HUES64 (cell line): ENCODE data around the gene MAP1S.

Source experiments
- H3K27ac ChIP-seq: 2 replicates; pipeline ENCODE4 v1.7.0; 2013; ENCODE audit warnings: low read depth, low read length, inconsistent platforms
- H3K27me3 ChIP-seq: 2 replicates; pipeline ENCODE4 v1.6.1; 2013; ENCODE audit warnings: mild to moderate bottlenecking, low read length; ENCODE audit not compliant: insufficient read depth
- H3K36me3 ChIP-seq: 2 replicates; pipeline ENCODE4 v1.6.1; 2013; ENCODE audit warnings: mild to moderate bottlenecking, low read length; ENCODE audit not compliant: insufficient read depth
- H3K4me1 ChIP-seq: 2 replicates; pipeline ENCODE4 v1.6.1; 2013; ENCODE audit warnings: mild to moderate bottlenecking, low read length, moderate library complexity; ENCODE audit not compliant: insufficient read depth
- H3K4me3 ChIP-seq: 2 replicates; pipeline ENCODE4 v1.5.1; 2013; ENCODE audit warnings: mild to moderate bottlenecking, low read length, moderate library complexity
- H3K9ac ChIP-seq: 2 replicates; pipeline ENCODE4 v1.6.1; 2013; ENCODE audit warnings: mild to moderate bottlenecking, low read depth, low read length
- H3K9me3 ChIP-seq: 2 replicates; pipeline ENCODE4 v1.6.1; 2013; ENCODE audit warnings: low read depth, low read length; ENCODE audit not compliant: insufficient read depth
- WGBS: fragments of 150-250, 120-280 bp; methylation state at CpG from one replicate; pipeline ENCODE4 v1.1.7; 2013; ENCODE audit warnings: missing lambda C conversion rate; 5-methylcytosine and 5-hydroxymethylcytosine counted together

Gene MAP1S

DNA sequence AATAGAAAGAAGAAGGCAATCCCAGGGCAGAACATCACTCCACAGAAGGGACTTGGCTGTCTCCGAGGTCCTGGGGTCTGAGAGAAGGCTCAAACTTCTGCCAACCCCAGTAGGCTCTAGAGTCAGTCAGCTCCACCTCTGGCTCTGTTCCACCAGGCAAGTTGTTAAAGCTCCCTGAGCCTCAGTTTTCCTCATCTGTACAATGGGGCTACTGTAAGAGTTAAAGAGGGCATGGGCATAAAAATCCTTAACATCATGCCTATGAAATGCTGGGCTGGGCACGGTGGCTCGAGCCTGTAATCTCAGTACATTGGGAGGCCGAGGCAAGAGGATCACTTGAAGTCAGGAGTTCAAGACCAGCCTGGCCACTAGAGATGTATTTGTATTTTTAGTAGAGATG, 36.2 kb upstream of the MAP1S start:
- H3K4me1 ChIP-seq: peaks cover 7% of the 10 kb centered on the region; the same call in 1 of the 2 replicates
- no peaks in the 10 kb centered on the region for H3K9me3 ChIP-seq
- WGBS: 93% methylated on average over 4 of the region's 4 CpGs
- no peak overlapping the region for H3K9ac ChIP-seq
- H3K36me3 ChIP-seq: no peaks in the 10 kb centered on the region
- H3K27me3 ChIP-seq: no peaks in the 10 kb centered on the region
- no peak overlapping the region for H3K4me3 ChIP-seq
- no peak overlapping the region for H3K27ac ChIP-seq

DNA sequence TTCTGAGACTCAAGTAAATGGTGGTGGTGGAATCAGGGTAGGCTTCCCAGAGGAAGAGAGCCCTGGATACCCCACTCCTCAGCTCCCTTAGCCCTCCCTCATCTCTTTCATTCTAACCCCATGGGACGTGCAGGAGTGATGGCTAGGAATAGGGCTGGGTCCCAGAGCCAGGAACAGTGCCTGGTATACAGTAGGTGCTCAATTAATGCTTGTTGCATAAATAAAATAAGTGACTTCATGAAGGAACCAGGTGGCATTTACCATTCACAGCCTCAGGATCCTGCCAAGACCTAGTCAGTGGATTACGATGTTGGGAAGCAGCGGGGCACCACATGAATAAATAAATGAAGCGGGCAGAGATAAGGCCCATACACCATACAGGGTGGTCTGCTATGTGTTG, 35.0 kb upstream of the MAP1S start:
- no peak overlapping the region for H3K9ac ChIP-seq
- no peaks in the 10 kb centered on the region for H3K9me3 ChIP-seq
- 93% methylated on average over 4 of the region's 4 CpGs for WGBS
- no peak overlapping the region for H3K4me3 ChIP-seq
- no peaks in the 10 kb centered on the region for H3K27me3 ChIP-seq
- no peak overlapping the region for H3K27ac ChIP-seq
- H3K4me1 ChIP-seq: peaks cover 12% of the 10 kb centered on the region
- H3K36me3 ChIP-seq: no peaks in the 10 kb centered on the region

DNA sequence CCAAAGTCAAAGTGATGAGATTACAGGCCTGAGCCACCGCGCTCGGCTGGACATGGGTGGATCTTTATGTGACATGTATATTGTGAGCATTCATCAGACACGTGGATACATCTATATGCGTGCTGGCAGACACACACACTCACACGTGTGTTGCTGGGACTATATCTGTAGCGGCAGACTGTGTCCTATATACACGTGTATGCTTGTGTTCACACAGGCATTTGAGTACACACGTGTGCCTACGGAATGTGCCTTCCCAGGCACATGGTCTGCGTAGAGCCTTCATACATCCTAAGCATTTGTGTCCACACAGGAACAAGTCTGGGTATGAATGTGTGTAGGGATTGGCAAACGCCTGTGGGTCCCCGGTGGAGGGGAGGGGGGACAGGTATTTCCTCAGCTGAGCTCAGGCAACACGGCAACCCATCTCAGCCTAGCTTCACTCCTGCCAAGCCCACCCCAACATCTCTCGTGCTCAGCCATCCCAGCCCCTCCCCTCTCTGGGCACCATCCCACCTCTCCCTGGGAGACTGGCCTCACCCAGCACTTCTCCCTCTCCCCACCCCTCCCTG, 33.7 kb upstream of the MAP1S start:
- no peaks in the 10 kb centered on the region for H3K27me3 ChIP-seq
- H3K4me3 ChIP-seq: peak overlapping the region; percentile 81
- no peaks in the 10 kb centered on the region for H3K9me3 ChIP-seq
- H3K36me3 ChIP-seq: no peaks in the 10 kb centered on the region
- 61% methylated on average over 15 of the region's 15 CpGs for WGBS
- H3K9ac ChIP-seq: no peak overlapping the region
- no peak overlapping the region for H3K27ac ChIP-seq
- H3K4me1 ChIP-seq: peaks cover 8% of the 10 kb centered on the region; the same call in 1 of the 2 replicates

DNA sequence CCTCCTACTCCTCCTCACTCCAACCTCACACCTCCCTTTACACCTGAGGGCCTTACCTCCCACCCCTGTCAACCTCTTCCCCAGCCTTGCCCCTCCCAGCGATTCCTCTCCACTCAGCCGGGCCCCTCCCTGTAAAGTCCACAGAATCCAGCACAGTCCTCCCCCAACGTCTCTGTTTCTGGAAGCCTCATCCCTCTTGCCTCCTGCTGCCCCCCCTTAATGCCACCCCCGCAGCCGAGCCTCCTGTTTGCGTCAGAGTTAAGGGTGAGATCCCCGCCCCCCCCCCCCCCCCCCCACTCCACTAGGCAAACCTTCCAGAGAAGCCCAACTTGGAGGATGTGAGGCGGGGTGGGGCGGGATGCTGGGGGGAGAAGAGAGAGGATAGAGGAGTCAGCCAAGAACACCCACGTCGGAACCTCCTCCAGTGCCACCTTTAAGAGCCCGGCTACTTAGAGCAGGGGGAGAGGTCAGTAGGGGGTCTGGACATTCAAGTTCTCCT, 33.2 kb upstream of the MAP1S start:
- peak overlapping the region; percentile 84 for H3K27ac ChIP-seq
- H3K27me3 ChIP-seq: no peaks in the 10 kb centered on the region
- H3K4me1 ChIP-seq: peaks cover 8% of the 10 kb centered on the region; the same call in 1 of the 2 replicates
- under 1% methylated on average over 7 of the region's 12 CpGs for WGBS
- H3K9ac ChIP-seq: peak overlapping the region; percentile 51; the same call in 1 of the 2 replicates
- no peaks in the 10 kb centered on the region for H3K36me3 ChIP-seq
- H3K9me3 ChIP-seq: no peaks in the 10 kb centered on the region
- H3K4me3 ChIP-seq: peak overlapping the region; percentile 81

DNA sequence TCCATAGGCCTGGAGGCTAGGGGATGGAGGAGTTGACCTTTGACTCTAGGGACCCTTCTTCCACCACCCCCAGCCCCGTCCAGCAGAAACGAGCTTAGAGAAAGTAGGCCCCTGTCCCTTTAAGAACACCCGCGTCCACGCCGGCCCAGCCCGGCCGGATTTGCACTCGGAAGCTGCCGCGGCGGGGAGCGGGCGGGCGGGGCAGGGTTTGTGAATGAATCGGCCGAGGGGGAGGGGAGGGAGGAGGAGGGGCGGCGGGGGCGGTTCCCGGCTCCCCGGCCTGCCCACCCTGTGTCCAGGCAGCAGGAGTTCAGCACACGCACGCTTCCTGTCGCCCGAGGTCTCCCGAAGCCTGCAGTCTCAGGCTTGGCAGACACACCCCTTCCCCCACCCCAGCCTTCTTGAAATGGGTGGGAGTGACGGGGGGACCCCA, 32.7 kb upstream of the MAP1S start:
- H3K9me3 ChIP-seq: no peaks in the 10 kb centered on the region
- no peaks in the 10 kb centered on the region for H3K27me3 ChIP-seq
- peak overlapping the region; percentile 81 for H3K4me3 ChIP-seq
- H3K4me1 ChIP-seq: peaks cover 8% of the 10 kb centered on the region; the same call in 1 of the 2 replicates
- peak overlapping the region; percentile 64; the same call in 1 of the 2 replicates for H3K9ac ChIP-seq
- H3K36me3 ChIP-seq: no peaks in the 10 kb centered on the region
- WGBS: under 1% methylated on average over 28 of the region's 28 CpGs
- H3K27ac ChIP-seq: peak overlapping the region; percentile 91

DNA sequence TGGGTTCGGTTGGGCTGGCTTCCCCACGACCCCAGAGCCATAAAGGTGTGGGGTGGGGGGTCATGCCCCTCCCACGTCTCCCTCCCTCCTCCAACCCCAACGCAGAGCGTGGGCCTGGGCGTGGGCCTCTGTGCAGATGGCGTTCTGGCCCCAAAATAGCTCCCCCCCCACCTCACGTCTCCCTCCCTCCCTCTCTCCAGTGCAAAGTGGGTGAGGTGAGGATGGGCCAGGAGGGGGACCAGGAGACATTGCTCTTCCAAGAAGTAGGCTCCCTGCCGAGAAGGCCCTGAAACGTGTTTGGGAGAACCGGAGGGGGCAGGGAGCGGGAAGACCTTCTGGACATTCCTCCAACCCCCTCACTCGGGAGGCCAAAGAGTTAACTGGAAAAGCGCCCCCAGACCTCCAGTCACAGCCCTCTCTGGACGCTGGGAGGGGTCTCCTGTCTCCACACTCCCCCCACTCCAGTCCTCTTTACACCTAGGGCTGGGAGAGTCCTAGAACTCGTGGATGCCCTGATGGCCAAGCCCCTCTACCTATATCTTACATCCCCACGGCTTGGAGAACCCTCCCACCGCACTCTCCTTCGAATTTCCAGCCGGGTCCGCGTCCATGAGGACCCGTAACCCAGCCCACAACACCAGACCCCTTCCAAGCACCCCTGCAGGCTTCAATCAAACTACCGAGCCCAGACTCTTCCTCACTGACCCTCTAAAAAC, 32.0 kb upstream of the MAP1S start:
- no peaks in the 10 kb centered on the region for H3K36me3 ChIP-seq
- peak overlapping the region; percentile 91 for H3K27ac ChIP-seq
- no peaks in the 10 kb centered on the region for H3K27me3 ChIP-seq
- peak overlapping the region; percentile 81 for H3K4me3 ChIP-seq
- peaks cover 8% of the 10 kb centered on the region; the same call in 1 of the 2 replicates for H3K4me1 ChIP-seq
- under 1% methylated on average over 17 of the region's 24 CpGs for whole genome bisulfite sequencing
- no peaks in the 10 kb centered on the region for H3K9me3 ChIP-seq
- H3K9ac ChIP-seq: peak overlapping the region; percentile 64

DNA sequence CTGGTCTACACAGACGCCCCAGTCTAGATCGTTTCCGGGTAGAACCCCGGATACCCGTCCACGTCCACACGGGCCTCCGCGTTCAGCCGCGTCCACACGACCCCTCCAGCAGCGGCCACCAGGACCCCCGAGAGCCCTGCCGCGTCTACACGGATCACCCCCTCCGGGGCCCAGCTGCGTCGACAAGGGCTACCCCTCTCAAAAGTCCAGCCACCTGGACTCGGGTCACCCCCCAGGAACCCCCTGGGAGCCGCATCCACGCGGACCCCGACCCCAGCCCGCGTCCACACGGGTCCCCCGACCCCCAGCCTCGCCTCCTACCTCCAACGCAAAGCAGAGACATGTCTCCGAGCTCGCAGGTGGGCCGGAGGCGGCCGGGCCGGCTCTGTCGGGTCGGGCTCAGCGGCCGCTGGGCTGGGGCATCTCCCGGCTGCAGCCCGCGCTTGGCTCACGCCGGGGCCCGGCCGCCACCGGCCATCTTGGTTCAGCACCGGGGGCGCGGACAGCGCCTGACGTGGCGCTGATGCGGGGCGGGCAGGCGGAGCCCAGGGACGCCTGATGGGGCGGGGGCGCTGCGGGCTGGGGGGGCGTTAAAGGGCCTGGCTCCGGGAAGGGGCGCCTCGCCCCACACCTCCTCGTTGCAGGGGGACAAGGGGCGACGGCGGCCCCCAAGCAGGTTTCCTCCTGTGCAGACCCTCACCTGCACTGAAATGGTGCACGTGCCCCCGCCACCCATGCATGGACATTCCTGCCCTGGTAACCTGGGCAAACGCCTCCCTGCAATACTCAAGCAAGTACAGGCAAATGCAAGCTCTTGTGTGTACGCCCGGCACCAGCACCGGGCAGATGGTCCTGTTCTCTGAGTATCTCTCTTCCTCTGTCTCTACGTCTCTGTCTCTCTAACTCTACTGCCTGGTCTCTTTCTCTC, 31.2 kb upstream of the MAP1S start, which contains the start of gene UNC13A:
UNC13A (minus strand) TSS at position 498 of the 928 bp plus-strand sequence; CDS start at position 343, 155 bp downstream.
- no peaks in the 10 kb centered on the region for H3K9me3 ChIP-seq
- peaks cover 8% of the 10 kb centered on the region; the same call in 1 of the 2 replicates for H3K4me1 ChIP-seq
- no peaks in the 10 kb centered on the region for H3K36me3 ChIP-seq
- H3K27me3 ChIP-seq: no peaks in the 10 kb centered on the region
- H3K4me3 ChIP-seq: peak within 1 kb of the TSS; percentile 81
- peak within 1 kb of the TSS; percentile 91 for H3K27ac ChIP-seq
- H3K9ac ChIP-seq: peak within 1 kb of the TSS; percentile 64
- WGBS: 1% methylated on average over 77 of the region's 77 CpGs

DNA sequence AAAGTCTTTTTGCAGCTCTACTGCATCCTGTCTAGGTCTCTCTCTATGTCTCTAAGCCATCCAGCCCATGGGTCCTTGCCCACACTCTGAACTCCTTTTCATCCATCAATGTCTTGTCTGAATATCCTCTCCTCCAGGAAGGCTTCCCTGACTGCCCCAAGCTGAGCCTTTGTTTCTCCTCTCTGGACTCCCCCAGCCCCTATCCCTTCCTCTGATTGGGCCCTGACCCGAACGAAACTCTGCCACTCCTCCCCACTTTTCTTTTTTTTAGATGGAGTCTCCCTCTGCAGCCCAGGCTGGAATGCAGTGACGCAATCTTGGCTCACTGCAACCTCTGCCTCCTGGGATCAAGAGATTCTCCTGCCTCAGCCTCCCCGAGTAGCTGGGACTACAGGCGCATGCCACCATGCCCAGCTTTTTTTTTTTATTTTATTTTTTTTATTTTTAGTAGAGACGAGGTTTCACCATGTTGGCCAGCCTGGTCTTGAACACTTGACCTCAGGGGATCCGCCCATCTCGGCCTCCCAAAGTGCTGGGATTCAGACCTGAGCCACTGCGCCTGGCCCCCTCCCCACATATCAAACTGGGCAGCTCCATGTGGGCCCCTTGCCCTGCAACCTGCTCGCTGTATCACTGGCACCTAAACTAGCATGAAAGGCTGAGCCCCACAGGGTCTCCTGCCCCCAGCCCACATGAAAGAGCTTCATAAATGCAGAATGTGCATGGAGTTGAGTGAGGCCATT, 30.3 kb upstream of the MAP1S start:
- no peaks in the 10 kb centered on the region for H3K27me3 ChIP-seq
- peaks cover 8% of the 10 kb centered on the region; the same call in 1 of the 2 replicates for H3K4me1 ChIP-seq
- no peaks in the 10 kb centered on the region for H3K9me3 ChIP-seq
- no peaks in the 10 kb centered on the region for H3K36me3 ChIP-seq
- H3K9ac ChIP-seq: no peak overlapping the region
- no peak overlapping the region; the same call in 1 of the 2 replicates for H3K27ac ChIP-seq
- peak overlapping the region; percentile 81 for H3K4me3 ChIP-seq
- 62% methylated on average over 9 of the region's 10 CpGs for WGBS

DNA sequence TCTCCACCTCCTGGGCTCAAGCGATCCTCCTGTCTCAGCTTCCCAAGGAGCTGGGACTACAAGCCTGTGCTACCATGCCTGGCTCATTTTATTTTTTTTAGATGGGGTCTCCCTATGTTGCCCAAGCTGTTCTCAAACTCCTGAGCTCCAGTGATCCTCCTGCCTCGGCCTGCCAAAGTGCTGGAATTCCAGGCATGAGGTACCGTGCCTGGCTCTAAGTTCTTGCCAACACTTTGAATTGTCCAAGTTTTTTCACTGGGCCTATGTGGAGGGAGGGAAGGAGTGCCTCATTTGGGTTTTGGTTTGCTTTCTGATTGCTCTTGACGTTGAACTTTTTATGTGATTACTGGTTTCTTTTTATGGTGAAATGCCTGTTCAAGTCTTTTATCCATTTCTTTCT, 26.7 kb upstream of the MAP1S start:
- H3K27ac ChIP-seq: no peak overlapping the region
- no peaks in the 10 kb centered on the region for H3K36me3 ChIP-seq
- WGBS: 85% methylated on average over 4 of the region's 4 CpGs
- no peaks in the 10 kb centered on the region for H3K9me3 ChIP-seq
- no peak overlapping the region for H3K9ac ChIP-seq
- peaks cover 5% of the 10 kb centered on the region; the same call in 1 of the 2 replicates for H3K4me1 ChIP-seq
- H3K27me3 ChIP-seq: peaks cover 5% of the 10 kb centered on the region; the same call in 1 of the 2 replicates
- H3K4me3 ChIP-seq: no peak overlapping the region

DNA sequence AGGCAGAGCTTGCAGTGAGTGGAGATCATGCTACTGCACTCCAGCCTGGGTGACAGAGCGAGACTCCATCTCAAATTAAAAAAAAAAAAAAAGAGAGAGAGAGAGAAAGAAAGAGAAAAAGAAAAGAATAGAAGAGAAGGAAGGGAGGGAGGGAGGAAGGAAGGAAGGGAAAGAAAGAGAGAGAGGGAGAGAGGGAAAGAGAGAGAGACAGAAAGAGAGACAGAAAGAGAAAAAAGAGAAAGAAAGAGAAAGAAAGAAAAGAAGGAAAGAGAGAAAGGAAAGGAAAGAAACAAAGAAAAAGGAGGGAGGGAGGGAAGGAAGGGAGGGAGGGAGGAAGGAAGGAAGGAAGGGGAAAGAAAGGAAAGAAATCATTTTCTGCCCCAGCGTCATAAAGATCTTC, 24.1 kb upstream of the MAP1S start:
- H3K4me3 ChIP-seq: no peak overlapping the region
- no peaks in the 10 kb centered on the region for H3K9me3 ChIP-seq
- H3K27me3 ChIP-seq: peaks cover 5% of the 10 kb centered on the region; the same call in 1 of the 2 replicates
- H3K36me3 ChIP-seq: no peaks in the 10 kb centered on the region
- no peak overlapping the region for H3K27ac ChIP-seq
- WGBS: 100% methylated on average over 1 of the region's 2 CpGs
- no peaks in the 10 kb centered on the region for H3K4me1 ChIP-seq
- no peak overlapping the region for H3K9ac ChIP-seq
